Activated CD8-positive, alpha-beta T cell treated with anti-CD3 and anti-CD28 coated beads, Interleukin-2, amount 10 ng/mL, durations not matched to agents 7 days and 5 days (primary cell): ENCODE data around the gene PITPNC1. TPM values are rescaled to one million over a fixed set of nuclear protein-coding genes. Genes with fewer than 3 reads are reported as not detected.
A peak's percentile ranks its signal among the peaks of the same experiment; 100 is the strongest.
"Not testable (repeated sequence)": the region's sequence is repeated elsewhere in the genome, so short reads cannot be mapped to it uniquely, and the experiment has no call there.

Experiments used
- ATAC-seq: fragments of 150-1000 bp; cut with Tn5 transposase; one replicate; pipeline ENCODE4 v1.10.0; 2021; ENCODE audit warnings: moderate library complexity
- CTCF ChIA-PET: fragments of 350-600 bp; sonication (Branson Sonifier 250); formaldehyde crosslinking; loops from one replicate; lab custom pipeline; 2021; ENCODE audit warnings: antibody characterized with exemption; lab: Charles Lee
- POLR2A ChIA-PET: fragments of 350-600 bp; sonication (Branson Sonifier 250); formaldehyde crosslinking; loops from one replicate; lab custom pipeline; 2021; ENCODE audit warnings: antibody characterized with exemption; lab: Charles Lee
- DNase-seq: peaks from one replicate; pipeline ENCODE4 v3.0.0-alpha.2; 2020
- H3K27ac Mint-ChIP-seq: one replicate; pipeline ENCODE4 v1.8.0; 2021; ENCODE audit warnings: mild to moderate bottlenecking, mixed read lengths
- H3K27me3 Mint-ChIP-seq: one replicate; pipeline ENCODE4 v1.8.0; 2021; ENCODE audit warnings: low read depth, mixed read lengths
- H3K36me3 Mint-ChIP-seq: one replicate; pipeline ENCODE4 v1.8.0; 2021; ENCODE audit warnings: low read depth, mixed read lengths
- H3K4me1 Mint-ChIP-seq: one replicate; pipeline ENCODE4 v1.8.0; 2021; ENCODE audit warnings: low read depth, mixed read lengths
- H3K4me3 Mint-ChIP-seq: one replicate; pipeline ENCODE4 v1.8.0; 2021; ENCODE audit warnings: mild to moderate bottlenecking, mixed read lengths
- H3K9me3 Mint-ChIP-seq: one replicate; pipeline ENCODE4 v1.8.0; 2022; ENCODE audit warnings: mixed read lengths; ENCODE audit not compliant: insufficient read depth
- total RNA-seq, 2 experiments: library from RNA; stranded (reverse); gene quantifications; one replicate each; pipeline ENCODE4 v1.2.3, GENCODE V29; 2021

PITPNC1 gene
- total RNA-seq, 2 experiments from 2014 or later = 74.0 to 76.5 TPM

GRCh38 chr17:67475161-67475937, 98.3 kb downstream of the PITPNC1 start:
- ChIA-PET CTCF (interaction anchor here (0.7 to 13.8 kb wide), 36 partner anchors 9 to 268 kb away, joined by 3 to 365 read pairs (median 6); partner anchors contain the start of genes PITPNC1 and PSMD12), POLR2A (interaction anchor here (0.6 to 10.2 kb wide), 25 partner anchors 9 to 211 kb away, joined by 3 to 135 read pairs (median 5); partner anchors contain the start of gene PITPNC1)
- Mint-ChIP-seq H3K4me1 (peaks cover 72% of the 10 kb centered on the region), H3K4me3 (peak overlapping the region; percentile 72), H3K27ac (peak overlapping the region; percentile 94), H3K36me3 (peaks cover 12% of the 10 kb centered on the region), H3K27me3 (no peaks in the 10 kb centered on the region), H3K9me3 (no peaks in the 10 kb centered on the region)
- peak; percentile 76 for ATAC-seq
- DNase-seq = peak; percentile 91

- DNase-seq = no peak
- POLR2A ChIA-PET = interaction anchor here (1.2 to 10.2 kb wide), 10 partner anchors 7 to 210 kb away, joined by 3 to 135 read pairs (median 6); partner anchors contain the start of gene PITPNC1
Measured at GRCh38 chr17:67476787-67477335, 99.8 kb downstream of the PITPNC1 start.

GRCh38 chr17:67477687-67478086, 100.6 kb downstream of the PITPNC1 start:
- Mint-ChIP-seq H3K27ac (peak overlapping the region; percentile 92), H3K4me3 (peak overlapping the region; percentile 78), H3K9me3 (no peaks in the 10 kb centered on the region), H3K4me1 (peaks cover 82% of the 10 kb centered on the region), H3K27me3 (no peaks in the 10 kb centered on the region), H3K36me3 (peaks cover 6% of the 10 kb centered on the region)
- ChIA-PET POLR2A (interaction anchor here (0.6 to 10.2 kb wide), 15 partner anchors 8 to 114 kb away, joined by 3 to 135 read pairs (median 5); partner anchors contain the start of gene PITPNC1), CTCF (interaction anchor here (0.8 to 13.8 kb wide), 14 partner anchors 8 to 248 kb away, joined by 3 to 365 read pairs (median 4); partner anchors contain the start of gene PITPNC1)
- DNase-seq (peak; percentile 75), ATAC-seq (peak; percentile 59)

More at GRCh38 chr17:67476787-67477335, 99.8 kb downstream of the PITPNC1 start:
- Mint-ChIP-seq H3K27me3 (no peaks in the 10 kb centered on the region), H3K4me1 (peaks cover 79% of the 10 kb centered on the region), H3K27ac (peak overlapping the region; percentile 63), H3K36me3 (peaks cover 7% of the 10 kb centered on the region), H3K4me3 (no peak overlapping the region), H3K9me3 (no peaks in the 10 kb centered on the region)
- CTCF ChIA-PET = interaction anchor here (1.2 to 13.8 kb wide), 11 partner anchors 10 to 99 kb away, joined by 3 to 365 read pairs (median 34); partner anchors contain the start of gene PITPNC1
- no peak for ATAC-seq

GRCh38 chr17:67478401-67479041, 101.4 kb downstream of the PITPNC1 start:
- DNase-seq = no peak
- Mint-ChIP-seq H3K27ac (peak overlapping the region; percentile 92), H3K36me3 (peaks cover 6% of the 10 kb centered on the region), H3K4me3 (peak overlapping the region; percentile 78), H3K9me3 (no peaks in the 10 kb centered on the region), H3K4me1 (peaks cover 83% of the 10 kb centered on the region), H3K27me3 (no peaks in the 10 kb centered on the region)
- ATAC-seq = no peak
- ChIA-PET CTCF (interaction anchor here (0.8 to 13.8 kb wide), 14 partner anchors 9 to 247 kb away, joined by 3 to 365 read pairs (median 4); partner anchors contain the start of gene PITPNC1), POLR2A (interaction anchor here (0.6 to 10.2 kb wide), 15 partner anchors 9 to 115 kb away, joined by 3 to 135 read pairs (median 5); partner anchors contain the start of gene PITPNC1)

- ChIA-PET POLR2A (interaction anchor here (0.7 to 10.2 kb wide), 4 partner anchors 26 to 100 kb away, joined by 3 to 135 read pairs (median 22); partner anchors contain the start of gene PITPNC1), CTCF (interaction anchor here (0.6 to 13.8 kb wide), 6 partner anchors 26 to 211 kb away, joined by 3 to 365 read pairs (median 4); partner anchors contain the start of gene PITPNC1)
- H3K36me3 Mint-ChIP-seq = peaks cover 2% of the 10 kb centered on the region
- H3K27me3 Mint-ChIP-seq = no peaks in the 10 kb centered on the region
- ATAC-seq = no peak
- H3K9me3 Mint-ChIP-seq = no peaks in the 10 kb centered on the region
- peaks cover 77% of the 10 kb centered on the region for H3K4me1 Mint-ChIP-seq
- no peak for DNase-seq
- peak overlapping the region; percentile 76 for H3K27ac Mint-ChIP-seq
- peak overlapping the region; percentile 26 for H3K4me3 Mint-ChIP-seq
Measured at GRCh38 chr17:67479148-67479547, 102.1 kb downstream of the PITPNC1 start.

- not testable (repeated sequence) for H3K27ac Mint-ChIP-seq
- POLR2A ChIA-PET = interaction anchor here (0.7 to 10.2 kb wide), 3 partner anchors 40 to 102 kb away, joined by 3 to 135 read pairs (median 4); partner anchors contain the start of gene PITPNC1
Measured at GRCh38 chr17:67480959-67481358, 103.9 kb downstream of the PITPNC1 start.

GRCh38 chr17:67481808-67482207, 104.7 kb downstream of the PITPNC1 start:
- DNase-seq (no peak), ATAC-seq (no peak)
- Mint-ChIP-seq H3K27me3 (no peaks in the 10 kb centered on the region), H3K4me3 (no peak overlapping the region), H3K4me1 (peaks cover 72% of the 10 kb centered on the region), H3K36me3 (peaks cover 6% of the 10 kb centered on the region), H3K27ac (peak overlapping the region; percentile 58), H3K9me3 (no peaks in the 10 kb centered on the region)
- ChIA-PET POLR2A (interaction anchor here (0.7 to 10.2 kb wide), 3 partner anchors 41 to 103 kb away, joined by 3 to 135 read pairs (median 4); partner anchors contain the start of gene PITPNC1), CTCF (interaction anchor here (1.2 to 13.8 kb wide), 8 partner anchors 8 to 147 kb away, joined by 3 to 365 read pairs (median 4); partner anchors contain the start of gene PITPNC1)

More at GRCh38 chr17:67480959-67481358, 103.9 kb downstream of the PITPNC1 start:
- H3K36me3 Mint-ChIP-seq, ATAC-seq, DNase-seq, H3K9me3 Mint-ChIP-seq, H3K27me3 Mint-ChIP-seq, H3K4me3 Mint-ChIP-seq: not testable (repeated sequence)
- CTCF ChIA-PET = interaction anchor here (1.3 to 13.8 kb wide), 4 partner anchors 9 to 103 kb away, joined by 5 to 365 read pairs (median 5); partner anchors contain the start of gene PITPNC1
- H3K4me1 Mint-ChIP-seq = peaks cover 70% of the 10 kb centered on the region

GRCh38 chr17:67482764-67483163, 105.7 kb downstream of the PITPNC1 start:
- ChIA-PET CTCF (interaction anchor here (1.1 to 13.8 kb wide), 8 partner anchors 8 to 146 kb away, joined by 3 to 365 read pairs (median 3); partner anchors contain the start of gene PITPNC1), POLR2A (interaction anchor here (1.1 to 10.2 kb wide), 2 partner anchors 42 to 104 kb away, joined by 3 to 135 read pairs; partner anchors contain the start of gene PITPNC1)
- no peak overlapping the region for H3K4me3 Mint-ChIP-seq
- no peak for DNase-seq
- no peak for ATAC-seq
- H3K27me3 Mint-ChIP-seq = no peaks in the 10 kb centered on the region
- H3K27ac Mint-ChIP-seq = no peak overlapping the region
- no peaks in the 10 kb centered on the region for H3K9me3 Mint-ChIP-seq
- H3K36me3 Mint-ChIP-seq = peaks cover 10% of the 10 kb centered on the region
- peaks cover 75% of the 10 kb centered on the region for H3K4me1 Mint-ChIP-seq

GRCh38 chr17:67484261-67484660, 107.2 kb downstream of the PITPNC1 start:
- POLR2A ChIA-PET = interaction anchor here (10.2 kb wide), 1 partner anchor 105 kb away, joined by 135 read pairs; the partner anchor contains the start of gene PITPNC1

GRCh38 chr17:67485666-67486065, 108.6 kb downstream of the PITPNC1 start:
- DNase-seq (no peak), ATAC-seq (no peak)
- ChIA-PET POLR2A (interaction anchor here (1.4 kb wide), 1 partner anchor 10 kb away, joined by 4 read pairs; no protein-coding TSS in a partner anchor), CTCF (interaction anchor here (1.4 to 2.5 kb wide), 2 partner anchors 10 to 106 kb away, joined by 5 to 17 read pairs; no protein-coding TSS in a partner anchor)
- Mint-ChIP-seq H3K27me3 (no peaks in the 10 kb centered on the region), H3K4me3 (no peak overlapping the region), H3K4me1 (peaks cover 67% of the 10 kb centered on the region), H3K9me3 (no peaks in the 10 kb centered on the region), H3K27ac (no peak overlapping the region), H3K36me3 (peaks cover 27% of the 10 kb centered on the region)

More at GRCh38 chr17:67484261-67484660, 107.2 kb downstream of the PITPNC1 start:
- ATAC-seq = no peak
- H3K27ac Mint-ChIP-seq = no peak overlapping the region
- CTCF ChIA-PET = interaction anchor here (2.3 to 13.8 kb wide), 2 partner anchors 9 to 106 kb away, joined by 14 to 365 read pairs; partner anchors contain the start of gene PITPNC1
- H3K36me3 Mint-ChIP-seq = peaks cover 21% of the 10 kb centered on the region
- H3K4me3 Mint-ChIP-seq = no peak overlapping the region
- H3K4me1 Mint-ChIP-seq = peaks cover 66% of the 10 kb centered on the region
- no peaks in the 10 kb centered on the region for H3K9me3 Mint-ChIP-seq
- no peaks in the 10 kb centered on the region for H3K27me3 Mint-ChIP-seq
- no peak for DNase-seq
